Aorta (tissue), 5 donors: Measurements from ENCODE around the gene GFRA4. TPM values are rescaled to one million over a fixed set of nuclear protein-coding genes. Genes with fewer than 3 reads are reported as not detected.

Experiments
- ATAC-seq: fragments of 200-7000 bp; cut with Tn5 transposase; one replicate; pipeline ENCODE4 v1.9.1; 2022; ENCODE audit warnings: moderate library complexity; ENCODE audit not compliant: low FRiP score
- DNase-seq, 2 donors: peaks; one replicate each; pipeline ENCODE4 v3.0.0-alpha.2; 2020
- H3K27ac ChIP-seq, 2 donors: one replicate each; pipeline ENCODE4 v1.5.1; 2013; ENCODE audit warnings: low read length in 2 of 2, mild to moderate bottlenecking in 2 of 2, moderate library complexity in 2 of 2, control low read depth in 1 of 2, inconsistent platforms in 1 of 2, low read depth in 1 of 2
- H3K27me3 ChIP-seq, 2 donors: one replicate each; pipeline ENCODE4 v1.6.1; 2013; ENCODE audit warnings: control low read depth in 1 of 2, low read length in 1 of 2, mild to moderate bottlenecking in 1 of 2, moderate library complexity in 1 of 2; ENCODE audit not compliant: insufficient read depth in 2 of 2, control insufficient read depth in 1 of 2
- H3K36me3 ChIP-seq, 2 donors: one replicate each; pipeline ENCODE4 v1.6.1; 2013; ENCODE audit warnings: control low read depth in 1 of 2, low read length in 1 of 2, mild to moderate bottlenecking in 1 of 2; ENCODE audit not compliant: insufficient read depth in 2 of 2, control insufficient read depth in 1 of 2
- H3K4me1 ChIP-seq, 2 donors: one replicate each; pipeline ENCODE4 v1.6.1; 2013; ENCODE audit warnings: low read length in 2 of 2, control low read depth in 1 of 2, mild to moderate bottlenecking in 1 of 2, moderate library complexity in 1 of 2; ENCODE audit not compliant: insufficient read depth in 2 of 2, control insufficient read depth in 1 of 2
- H3K4me3 ChIP-seq, 2 donors: one replicate each; pipeline ENCODE4 v1.5.1; 2013; ENCODE audit warnings: low read length in 2 of 2, control low read depth in 1 of 2, mild to moderate bottlenecking in 1 of 2
- H3K9me3 ChIP-seq: one replicate; pipeline ENCODE4 v1.6.1; 2013; ENCODE audit warnings: mild to moderate bottlenecking, low read length; ENCODE audit not compliant: control insufficient read depth
- WGBS, 2 donors: extraction: QIAGEN DNeasy Blood & Tissue Kit; methylation state at CpG; one replicate each; pipeline ENCODE4 v1.1.7; 2013; 5-methylcytosine and 5-hydroxymethylcytosine counted together
- intact Hi-C, 2 donors: fragments of 100-400 bp; cut with DNase I; formaldehyde crosslinking; loops; one replicate each; pipeline versions ENCODE4 v1.14.2 to v1.15.0; 2022
- polyA plus RNA-seq, 2 donors: library from polyadenylated mRNA; stranded (reverse); fragments of 200-250 nt; gene quantifications; one replicate each; pipeline ENCODE4 v1.2.3, GENCODE V29; 2013
- total RNA-seq, 2 donors: library from RNA; stranded (reverse); fragmentation: NEBNext Ultra II Directional; extraction: Animal tissue kit (Norgen Biotek cat#: 25700); gene quantifications; one replicate each; pipeline ENCODE4 v1.2.1, GENCODE V29; 2021
- donor health status: healthy with polysubstance abuse.
- donor health status: Bipolar disorder and iron deficiency.
- donor health status: DM: no; HTN: no; CAD: no.
- donor health status: DM: no; HTN: no; CAD: no.
- donor health status: DM: yes; HTN: yes; CAD: no.

Gene GFRA4
- total and polyA plus RNA-seq, 4 donors: not detected

DNA sequence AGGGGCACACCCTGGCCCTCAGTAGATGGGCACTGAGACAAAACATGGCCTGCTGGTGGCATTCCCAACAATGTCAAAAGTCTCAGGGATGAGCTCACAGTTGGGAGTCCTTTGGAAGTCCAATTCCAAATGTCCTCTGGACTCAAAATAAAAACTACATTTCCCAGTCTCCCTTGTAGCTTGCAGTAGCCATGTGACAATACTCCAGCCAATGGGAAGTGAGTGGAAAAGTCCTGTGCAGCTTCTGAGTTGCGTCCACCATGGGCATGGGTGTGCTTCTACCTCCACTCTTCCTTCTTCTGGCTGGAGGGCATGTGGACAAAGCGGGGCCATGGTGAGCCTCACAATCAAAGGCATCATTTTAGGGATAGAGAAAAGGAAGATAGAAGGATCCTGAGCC is 24.5 kb upstream of the GFRA4 start:
- Histone ChIP-seq H3K27me3 (no peaks in the 10 kb centered on the region), H3K9me3 (no peaks in the 10 kb centered on the region), H3K4me1 (peaks cover 0 to 1% of the 10 kb centered on the region in 2 donors), H3K4me3 (no peak overlapping the region), H3K27ac (peak overlapping the region in 1 of 2 donors; percentile 81), H3K36me3 (no peaks in the 10 kb centered on the region)
- ATAC-seq: peak; percentile 80
- WGBS, 2 donors: 53 to 61% methylated on average over 2 of the region's 2 CpGs
- DNase-seq: peak in 1 of 2 donors; percentile 43
- intact Hi-C loops: loop anchor here (5.0 to 10.0 kb wide), 2 partner anchors 80 to 157 kb away; partner anchors contain the start of genes ADISSP (in 1 of the 2) and MAVS (in 1 of the 2)

DNA sequence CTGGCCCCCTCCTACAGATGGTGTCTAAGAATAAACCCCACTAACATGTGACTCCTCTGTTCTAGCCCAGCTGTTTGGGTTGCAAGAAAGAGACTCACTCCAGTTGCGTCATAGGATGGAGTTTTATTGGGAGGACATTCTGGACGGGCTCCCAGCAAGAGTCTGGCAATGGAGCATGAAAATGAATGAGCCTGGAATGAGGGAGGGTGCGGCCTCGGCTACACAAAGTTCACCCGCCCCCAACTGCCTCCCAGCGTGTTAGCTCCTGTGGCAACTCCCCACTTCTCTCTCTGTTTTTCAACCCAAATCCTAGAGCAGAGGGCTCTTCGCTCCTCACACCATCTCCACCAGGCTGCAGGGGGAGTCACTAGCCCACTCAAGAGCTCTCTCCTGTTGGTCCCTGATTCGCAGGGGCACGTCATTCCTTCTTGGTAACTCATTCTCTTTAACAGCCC is 23.7 kb upstream of the GFRA4 start:
- ATAC-seq: peak; percentile 89
- intact Hi-C loops: loop anchor here (5.0 to 10.0 kb wide), 2 partner anchors 80 to 158 kb away; partner anchors contain the start of genes ADISSP (in 1 of the 2) and MAVS (in 1 of the 2)
- 3 to 7% methylated on average over 9 of the region's 9 CpGs for WGBS, 2 donors

DNA sequence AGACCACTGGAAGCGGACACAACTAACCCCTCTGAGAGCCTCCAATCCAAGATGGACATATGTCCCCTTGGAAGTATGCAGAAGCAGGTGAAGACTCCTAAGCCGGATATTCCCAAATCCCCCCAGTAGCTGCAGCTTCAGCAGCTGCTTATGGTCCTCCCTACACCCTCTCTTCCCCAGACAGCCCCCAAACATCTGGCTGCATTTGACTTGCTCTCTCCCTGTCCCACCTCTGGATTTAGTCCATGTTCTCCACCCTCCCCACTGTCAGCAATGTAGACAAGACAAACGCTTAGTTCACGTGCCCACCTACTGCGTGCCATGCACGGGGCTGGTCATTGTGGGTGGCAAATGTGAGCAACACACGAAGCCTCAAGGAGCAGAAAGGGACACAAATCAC is 23.2 kb upstream of the GFRA4 start:
- no peaks in the 10 kb centered on the region for H3K9me3 ChIP-seq
- ATAC-seq (no peak), DNase-seq (peak in 1 of 2 donors; percentile 29)
- 28 to 30% methylated on average over 7 of the region's 7 CpGs for WGBS, 2 donors
- H3K27me3 ChIP-seq: no peaks in the 10 kb centered on the region
- peak overlapping the region in 1 of 2 donors; percentile 35 for H3K27ac ChIP-seq
- no peaks in the 10 kb centered on the region for H3K36me3 ChIP-seq
- H3K4me1 ChIP-seq: peaks cover 0 to 1% of the 10 kb centered on the region in 2 donors
- intact Hi-C loops: loop anchor here (5.0 to 10.0 kb wide), 2 partner anchors 81 to 158 kb away; partner anchors contain the start of genes ADISSP (in 1 of the 2) and MAVS (in 1 of the 2)
- H3K4me3 ChIP-seq: no peak overlapping the region

More for the DNA sequence above, 23.7 kb upstream of the GFRA4 start:
- H3K9me3 ChIP-seq: no peaks in the 10 kb centered on the region
- no peak overlapping the region for H3K4me3 ChIP-seq
- DNase-seq: peak; percentile 85 to 92
- H3K27ac ChIP-seq: peak overlapping the region in 1 of 2 donors; percentile 81
- no peaks in the 10 kb centered on the region for H3K36me3 ChIP-seq
- no peaks in the 10 kb centered on the region for H3K27me3 ChIP-seq
- peaks cover 0 to 1% of the 10 kb centered on the region in 2 donors for H3K4me1 ChIP-seq

DNA sequence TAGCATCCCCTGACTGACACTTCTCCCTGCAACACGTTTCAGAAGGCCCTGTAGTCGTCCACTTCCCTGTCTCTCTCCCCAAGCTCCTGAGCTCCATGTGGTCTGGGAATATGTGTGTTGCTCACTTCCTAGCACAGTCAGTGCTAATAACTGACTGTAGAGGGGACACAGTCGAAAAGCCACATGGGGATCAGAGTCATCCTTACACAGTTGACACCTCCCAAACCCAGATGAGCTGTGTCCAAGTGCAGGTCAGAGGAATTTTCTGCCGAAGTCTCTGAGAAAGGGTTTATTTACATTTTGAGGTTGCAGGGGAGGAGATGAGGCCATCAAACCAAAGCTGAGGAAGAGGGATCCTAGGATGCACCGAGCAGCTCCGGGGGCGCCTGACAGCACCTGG is 22.1 kb upstream of the GFRA4 start:
- no peaks in the 10 kb centered on the region for H3K36me3 ChIP-seq
- peaks cover 0 to 1% of the 10 kb centered on the region in 2 donors for H3K4me1 ChIP-seq
- no peak overlapping the region for H3K4me3 ChIP-seq
- no peak for DNase-seq
- H3K9me3 ChIP-seq: no peaks in the 10 kb centered on the region
- WGBS, 2 donors: 81 to 82% methylated on average over 7 of the region's 7 CpGs
- H3K27me3 ChIP-seq: no peaks in the 10 kb centered on the region
- no peak overlapping the region for H3K27ac ChIP-seq
- ATAC-seq: no peak
- intact Hi-C loops: loop anchor here (5.0 to 10.0 kb wide), 2 partner anchors 82 to 159 kb away; partner anchors contain the start of genes ADISSP (in 1 of the 2) and MAVS (in 1 of the 2)

DNA sequence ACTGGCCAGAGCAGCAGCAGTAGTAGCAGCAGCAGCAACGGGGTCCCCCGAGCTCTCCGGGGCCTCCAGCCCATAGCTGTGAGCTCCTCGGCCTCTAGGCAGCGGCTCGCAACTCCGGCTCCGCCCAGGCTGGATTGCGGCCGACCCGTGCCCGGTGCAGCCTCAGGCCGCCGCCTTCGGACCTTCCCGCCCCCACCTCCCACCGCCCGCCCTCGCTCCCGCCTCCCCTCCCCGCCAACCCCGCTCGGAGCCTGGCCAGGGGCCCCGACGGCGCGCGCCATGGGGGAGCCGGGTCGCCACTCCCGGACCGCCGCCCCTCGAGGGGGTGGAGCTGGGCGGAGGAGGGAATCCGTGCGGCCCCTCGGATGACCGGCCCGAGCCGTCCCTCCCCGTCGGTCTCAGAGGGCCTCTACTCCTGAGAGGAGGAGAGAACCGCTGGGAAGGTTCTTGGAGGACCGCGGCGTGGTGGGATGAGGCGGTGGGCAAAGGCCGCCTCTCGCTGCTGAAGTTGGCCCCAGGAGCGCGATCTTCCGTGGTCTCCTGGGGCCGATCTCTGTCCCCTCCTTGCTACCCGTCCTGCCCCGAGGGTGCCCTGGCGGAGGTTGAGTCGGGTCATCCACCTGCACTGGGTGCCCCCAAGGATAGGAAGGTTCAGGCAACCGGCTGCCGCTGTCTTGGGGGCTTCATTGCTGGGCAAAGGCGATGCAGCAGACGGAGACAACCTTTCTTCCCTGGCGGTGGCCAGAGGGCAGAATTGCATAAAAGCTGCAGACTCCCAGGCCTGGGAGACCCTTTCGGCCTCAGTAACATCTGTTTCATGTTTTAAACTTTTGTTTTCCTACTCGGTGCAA is 19.0 kb upstream of the GFRA4 start, which contains the start of gene ADAM33:
Gene ADAM33, minus strand, starts transcription at position 80 of the 851 bp plus-strand sequence. Its CDS starts 6 bp downstream, at position 74.
- no peaks in the 10 kb centered on the region for H3K36me3 ChIP-seq
- WGBS, 2 donors: 9 to 13% methylated on average over 50 to 65 of the region's 65 CpGs
- peak within 1 kb of the TSS; percentile 45 to 61 for H3K4me3 ChIP-seq
- intact Hi-C loops: loop anchor here in 1 of 2 donors (10.0 kb wide), 1 partner anchor 163 kb away; the partner anchor contains the start of gene MAVS
- no peaks in the 10 kb centered on the region for H3K9me3 ChIP-seq
- ATAC-seq (peak; percentile 49), DNase-seq (peak; percentile 69 to 88)
- H3K27me3 ChIP-seq: no peaks in the 10 kb centered on the region
- peak within 1 kb of the TSS in 1 of 2 donors; percentile 88 for H3K27ac ChIP-seq
- no peaks in the 10 kb centered on the region for H3K4me1 ChIP-seq

DNA sequence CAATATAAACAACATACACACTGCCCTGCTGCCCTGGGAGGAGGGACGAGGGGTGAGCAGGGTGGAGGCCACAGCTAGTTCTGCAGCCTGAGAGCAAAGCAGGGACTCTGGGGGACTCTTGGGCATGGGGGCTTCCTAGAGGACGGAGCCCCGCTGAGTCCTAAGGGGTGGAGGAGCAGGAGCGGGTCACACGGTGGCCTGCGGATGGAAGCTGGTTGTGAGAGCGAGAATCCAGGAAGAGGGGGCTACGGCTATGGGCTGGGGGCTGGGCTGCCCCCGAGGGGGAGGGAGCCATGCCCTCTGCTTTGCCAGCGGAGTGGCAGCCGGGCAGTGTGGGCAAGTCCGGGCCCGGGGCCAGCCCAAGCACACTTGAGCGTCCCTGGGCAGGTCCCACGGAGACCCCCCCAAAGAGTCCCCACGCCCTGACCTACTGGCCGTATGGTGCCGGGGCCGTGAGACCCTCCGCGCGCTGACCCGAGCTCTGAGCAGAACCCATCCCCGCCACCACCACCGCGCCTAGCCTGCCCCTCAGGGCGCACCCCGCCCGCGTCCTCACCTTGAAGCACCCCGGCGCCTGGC is 18.2 kb upstream of the GFRA4 start:
- intact Hi-C loops: loop anchor here in 1 of 2 donors (10.0 kb wide), 1 partner anchor 163 kb away; the partner anchor contains the start of gene MAVS
- H3K27ac ChIP-seq: peak overlapping the region in 1 of 2 donors; percentile 88
- peak overlapping the region; percentile 45 to 61 for H3K4me3 ChIP-seq
- no peaks in the 10 kb centered on the region for H3K36me3 ChIP-seq
- no peaks in the 10 kb centered on the region for H3K4me1 ChIP-seq
- no peaks in the 10 kb centered on the region for H3K27me3 ChIP-seq
- WGBS, 2 donors: 2 to 4% methylated on average over 26 to 32 of the region's 32 CpGs
- no peak for ATAC-seq
- H3K9me3 ChIP-seq: no peaks in the 10 kb centered on the region
- DNase-seq: peak in 1 of 2 donors; percentile 47

DNA sequence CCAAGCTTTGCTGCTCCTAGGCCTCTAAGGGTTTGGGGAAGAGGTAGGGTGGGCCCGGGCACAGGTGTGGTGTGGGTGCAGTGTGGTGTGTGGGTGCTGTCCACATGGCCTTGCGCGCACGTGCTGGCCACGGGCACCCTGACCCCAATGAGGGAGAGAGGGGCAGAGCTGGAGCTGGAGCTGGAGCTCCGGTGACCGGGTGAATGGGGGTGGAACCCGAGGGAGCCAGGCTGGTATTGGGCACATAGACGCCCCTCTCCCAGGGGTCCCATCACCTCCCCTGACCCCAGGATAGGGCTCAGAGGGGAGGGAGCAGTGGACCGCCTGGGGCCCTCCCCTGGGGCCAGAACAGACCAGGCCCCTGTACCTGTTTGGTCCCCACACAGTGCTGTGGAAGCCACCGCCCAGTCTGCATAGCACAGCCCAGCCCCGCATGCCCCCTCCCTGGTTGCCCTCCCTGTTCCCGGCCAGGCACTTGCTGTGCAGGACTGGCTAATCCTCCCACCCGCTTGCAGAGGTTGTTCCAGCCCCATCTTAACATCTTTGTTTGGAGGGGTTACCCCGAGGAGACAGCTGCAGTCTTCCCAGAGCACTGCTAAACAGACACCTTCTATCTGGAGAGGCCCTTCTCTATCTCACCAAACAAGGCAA is 17.6 kb upstream of the GFRA4 start:
- 21 to 37% methylated on average over 14 to 15 of the region's 15 CpGs for whole genome bisulfite sequencing, 2 donors
- ATAC-seq (no peak), DNase-seq (peak in 1 of 2 donors; percentile 38)
- H3K27me3 ChIP-seq: no peaks in the 10 kb centered on the region
- no peaks in the 10 kb centered on the region for H3K36me3 ChIP-seq
- intact Hi-C loops: loop anchor here in 1 of 2 donors (10.0 kb wide), 1 partner anchor 164 kb away; the partner anchor contains the start of gene MAVS
- no peaks in the 10 kb centered on the region for H3K4me1 ChIP-seq
- H3K4me3 ChIP-seq: peak overlapping the region; percentile 45 to 61
- H3K27ac ChIP-seq: peak overlapping the region in 1 of 2 donors; percentile 88
- no peaks in the 10 kb centered on the region for H3K9me3 ChIP-seq
